CD14-positive monocyte (primary cell): ENCODE measurements around the gene CRB2. TPM values are rescaled to one million over a fixed set of nuclear protein-coding genes. Genes with fewer than 3 reads are reported as not detected.
A peak's percentile ranks its signal among the peaks of the same experiment; 100 is the strongest.
"Not testable (repeated sequence)": the region's sequence is repeated elsewhere in the genome, so short reads cannot be mapped to it uniquely, and the experiment has no call there.

Experiments
- DNase-seq, 3 donors: peaks; one replicate each; pipeline ENCODE4 v3.0.0-alpha.2; 2011 to 2022
- H2AFZ ChIP-seq: 2 replicates; pipeline ENCODE4 v1.6.0; 2012; ENCODE audit warnings: mild to moderate bottlenecking, low read depth, low read length, inconsistent platforms; ENCODE audit not compliant: insufficient read depth, poor library complexity, severe bottlenecking
- H3K27ac ChIP-seq, 2 donors: 1 replicate in 1 of 2; 2 replicates in 1 of 2; pipeline ENCODE4 v1.5.1; 2012 to 2013; ENCODE audit warnings: low read length in 2 of 2, control low read depth in 1 of 2, inconsistent platforms in 1 of 2, low read depth in 1 of 2, mild to moderate bottlenecking in 1 of 2
- H3K27me3 ChIP-seq, 2 donors: one replicate each; pipeline versions ENCODE4 v1.6.0 to v1.6.1; 2011 to 2013; ENCODE audit warnings: low read length in 2 of 2; ENCODE audit not compliant: control insufficient read depth in 2 of 2, insufficient read depth in 2 of 2
- H3K36me3 ChIP-seq, 2 donors: replicated peaks in 1 of 2; 1 replicate in 1 of 2; 2 replicates in 1 of 2; pipeline versions ENCODE4 v1.5.1 to v1.6.1; 2012 to 2013; ENCODE audit warnings: low read length in 2 of 2, control low read depth in 1 of 2, inconsistent platforms in 1 of 2, mild to moderate bottlenecking in 1 of 2; ENCODE audit not compliant: insufficient read depth in 2 of 2, control insufficient read depth in 1 of 2
- H3K4me1 ChIP-seq, 2 donors: 1 replicate in 1 of 2; 2 replicates in 1 of 2; pipeline versions ENCODE4 v1.5.1 to v1.6.1; 2012 to 2013; ENCODE audit warnings: low read length in 2 of 2, control low read depth in 1 of 2, inconsistent platforms in 1 of 2, mild to moderate bottlenecking in 1 of 2, moderate library complexity in 1 of 2; ENCODE audit not compliant: insufficient read depth in 2 of 2, control insufficient read depth in 1 of 2
- H3K4me2 ChIP-seq: replicated peaks from 2 replicates; pipeline ENCODE3; 2012; ENCODE audit warnings: low read length, moderate library complexity, mild to moderate bottlenecking; ENCODE audit not compliant: poor library complexity, severe bottlenecking; ENCODE audit errors: extremely low read depth
- H3K4me3 ChIP-seq, 3 experiments: fragments of 200-600 bp in 1 of 3; sonication (generic) in 1 of 3; replicated peaks in 1 of 3; 1 replicate in 2 of 3; 2 replicates in 1 of 3; pipeline ENCODE4 v1.5.1; 2011 to 2013; ENCODE audit warnings: low read length in 3 of 3, mild to moderate bottlenecking in 3 of 3, control low read depth in 2 of 3, low read depth in 2 of 3, inconsistent platforms in 1 of 3, moderate library complexity in 1 of 3
- H3K79me2 ChIP-seq: 2 replicates; pipeline ENCODE4 v1.6.0; 2012; ENCODE audit warnings: mild to moderate bottlenecking, control low read depth, inconsistent platforms, low read length, moderate library complexity; ENCODE audit not compliant: insufficient read depth
- H3K9ac ChIP-seq: 2 replicates; pipeline ENCODE4 v1.6.0; 2017; ENCODE audit warnings: low read length, mild to moderate bottlenecking; ENCODE audit not compliant: insufficient read depth, poor library complexity, severe bottlenecking
- H3K9me3 ChIP-seq, 2 donors: replicated peaks in 1 of 2; 1 replicate in 1 of 2; 2 replicates in 1 of 2; pipeline versions ENCODE4 v1.5.1 to v1.6.1; 2012 to 2013; ENCODE audit warnings: low read length in 2 of 2, control low read depth in 1 of 2; ENCODE audit not compliant: control insufficient read depth in 1 of 2, insufficient read depth in 1 of 2
- H4K20me1 ChIP-seq: 2 replicates; pipeline ENCODE4 v1.6.0; 2012; ENCODE audit warnings: mild to moderate bottlenecking, low read length, control low read depth, moderate library complexity; ENCODE audit not compliant: insufficient read depth
- H3K27ac Mint-ChIP-seq, 7 donors: one replicate each; pipeline ENCODE4 v1.8.0; 2020; ENCODE audit warnings: mild to moderate bottlenecking in 7 of 7, mixed read lengths in 7 of 7, moderate library complexity in 6 of 7, inconsistent platforms in 2 of 7
- H3K27me3 Mint-ChIP-seq, 3 donors: one replicate each; pipeline ENCODE4 v1.8.0; 2021 to 2022; ENCODE audit warnings: low read depth in 3 of 3, mild to moderate bottlenecking in 3 of 3, mixed read lengths in 3 of 3, moderate library complexity in 3 of 3, inconsistent platforms in 1 of 3
- H3K36me3 Mint-ChIP-seq, 2 donors: one replicate each; pipeline ENCODE4 v1.8.0; 2020; ENCODE audit warnings: mixed read lengths in 2 of 2, inconsistent platforms in 1 of 2, mild to moderate bottlenecking in 1 of 2
- H3K4me1 Mint-ChIP-seq: one replicate; pipeline ENCODE4 v1.8.0; 2020; ENCODE audit warnings: mild to moderate bottlenecking, mixed read lengths
- H3K4me3 Mint-ChIP-seq, 2 donors: one replicate each; pipeline ENCODE4 v1.8.0; 2020; ENCODE audit warnings: mild to moderate bottlenecking in 2 of 2, mixed read lengths in 2 of 2, moderate library complexity in 1 of 2
- H3K9me3 Mint-ChIP-seq, 7 donors: one replicate each; pipeline ENCODE4 v1.8.0; 2020 to 2022; ENCODE audit warnings: mixed read lengths in 7 of 7, mild to moderate bottlenecking in 6 of 7, moderate library complexity in 6 of 7, inconsistent platforms in 2 of 7
- WGBS: methylation state at CpG from one replicate; pipeline ENCODE4 v1.1.5; 2013; ENCODE audit warnings: missing lambda C conversion rate; ENCODE audit not compliant: insufficient coverage; 5-methylcytosine and 5-hydroxymethylcytosine counted together
- intact Hi-C, 2 donors: fragments of 100-400 bp; cut with micrococcal nuclease; formaldehyde crosslinking; loops; one replicate each; pipeline versions ENCODE4 v1.15.0 to v1.15.1; 2023
- polyA plus RNA-seq, 3 donors: library from polyadenylated mRNA; depleted of rRNA in 1 of 3; unstranded in 2 of 3; stranded (reverse) in 1 of 3; fragments of 300-500 nt in 2 of 3; fragments of >200 nt in 1 of 3; fragmentation: Illumina TruSeq in 2 of 3; gene quantifications; 1 replicate in 2 of 3; 2 replicates in 1 of 3; pipeline ENCODE4 v1.2.3, GENCODE V29; 2012 to 2021
- TF ChIP-seq, protein P1 (sequence below): fragments of 200-600 bp; IDR thresholded peaks from one replicate; pipeline ENCODE4 v1.8.0; 2022; ENCODE audit warnings: antibody characterized with exemption, mild to moderate bottlenecking

The CRB2 gene
- polyA plus RNA-seq, 3 donors: not detected

DNA sequence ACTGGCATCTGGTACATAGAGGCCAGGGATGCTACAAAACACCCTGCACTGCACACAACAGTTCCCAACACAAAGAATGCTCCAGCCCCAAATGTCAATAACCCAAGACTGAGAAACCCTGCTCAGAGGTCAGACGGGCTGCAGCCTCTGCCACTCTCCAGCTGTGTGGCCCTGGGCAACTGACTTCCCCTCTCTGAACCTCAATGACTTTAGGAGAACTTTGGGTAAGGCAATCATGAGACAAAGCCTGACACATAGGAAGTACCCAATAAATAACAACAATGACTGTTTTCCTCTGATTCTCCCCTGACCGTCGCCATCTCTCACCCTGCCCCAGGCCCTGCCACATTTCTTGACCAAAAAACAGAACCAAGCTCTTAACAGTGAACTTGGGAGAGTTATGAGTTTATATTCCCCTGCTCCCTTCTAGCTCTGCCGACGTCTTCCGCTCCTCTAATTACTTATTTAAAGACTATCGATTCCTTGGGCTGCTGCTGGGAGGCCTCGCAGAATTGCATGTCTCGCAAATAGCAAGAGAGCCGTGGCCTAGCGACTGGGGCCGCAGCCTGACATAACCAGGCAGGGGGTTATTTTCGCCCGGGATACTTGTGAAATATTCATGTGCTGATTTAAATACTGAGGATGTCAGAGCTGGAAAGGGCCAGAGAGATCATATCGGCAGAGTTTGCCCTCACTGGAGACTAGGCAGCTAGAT is 24.5 kb upstream of the CRB2 start:
- TF ChIP-seq, protein P1, sequence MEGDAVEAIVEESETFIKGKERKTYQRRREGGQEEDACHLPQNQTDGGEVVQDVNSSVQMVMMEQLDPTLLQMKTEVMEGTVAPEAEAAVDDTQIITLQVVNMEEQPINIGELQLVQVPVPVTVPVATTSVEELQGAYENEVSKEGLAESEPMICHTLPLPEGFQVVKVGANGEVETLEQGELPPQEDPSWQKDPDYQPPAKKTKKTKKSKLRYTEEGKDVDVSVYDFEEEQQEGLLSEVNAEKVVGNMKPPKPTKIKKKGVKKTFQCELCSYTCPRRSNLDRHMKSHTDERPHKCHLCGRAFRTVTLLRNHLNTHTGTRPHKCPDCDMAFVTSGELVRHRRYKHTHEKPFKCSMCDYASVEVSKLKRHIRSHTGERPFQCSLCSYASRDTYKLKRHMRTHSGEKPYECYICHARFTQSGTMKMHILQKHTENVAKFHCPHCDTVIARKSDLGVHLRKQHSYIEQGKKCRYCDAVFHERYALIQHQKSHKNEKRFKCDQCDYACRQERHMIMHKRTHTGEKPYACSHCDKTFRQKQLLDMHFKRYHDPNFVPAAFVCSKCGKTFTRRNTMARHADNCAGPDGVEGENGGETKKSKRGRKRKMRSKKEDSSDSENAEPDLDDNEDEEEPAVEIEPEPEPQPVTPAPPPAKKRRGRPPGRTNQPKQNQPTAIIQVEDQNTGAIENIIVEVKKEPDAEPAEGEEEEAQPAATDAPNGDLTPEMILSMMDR: no peak
- no peaks in the 10 kb centered on the region for H3K9me3 ChIP-seq
- H2AFZ ChIP-seq: no peak overlapping the region
- peak overlapping the region in 2 of 7 donors; percentile 16 to 58 for H3K27ac Mint-ChIP-seq
- no peaks in the 10 kb centered on the region for H3K36me3 Mint-ChIP-seq
- H3K27me3 Mint-ChIP-seq: peaks cover 0 to 3% (median 0%) of the 10 kb centered on the region in 3 donors
- H3K4me3 Mint-ChIP-seq: peak overlapping the region in 1 of 2 donors; percentile 7
- H4K20me1 ChIP-seq: no peaks in the 10 kb centered on the region
- H3K4me3 ChIP-seq: no peak overlapping the region
- H3K9ac ChIP-seq: no peak overlapping the region
- peaks cover 23% of the 10 kb centered on the region for H3K4me1 Mint-ChIP-seq
- H3K27me3 ChIP-seq: no peaks in the 10 kb centered on the region
- no peaks in the 10 kb centered on the region for H3K36me3 ChIP-seq
- WGBS: 89% methylated on average over 10 of the region's 15 CpGs
- H3K9me3 Mint-ChIP-seq: peaks cover 0 to 2% (median 0%) of the 10 kb centered on the region in 7 donors
- H3K79me2 ChIP-seq: no peaks in the 10 kb centered on the region
- peak in 1 of 3 donors; percentile 37 for DNase-seq
- no peak overlapping the region for H3K27ac ChIP-seq
- peaks cover 10 to 14% of the 10 kb centered on the region in 2 donors for H3K4me1 ChIP-seq
- no peak overlapping the region for H3K4me2 ChIP-seq
- intact Hi-C loops: no loop called here

DNA sequence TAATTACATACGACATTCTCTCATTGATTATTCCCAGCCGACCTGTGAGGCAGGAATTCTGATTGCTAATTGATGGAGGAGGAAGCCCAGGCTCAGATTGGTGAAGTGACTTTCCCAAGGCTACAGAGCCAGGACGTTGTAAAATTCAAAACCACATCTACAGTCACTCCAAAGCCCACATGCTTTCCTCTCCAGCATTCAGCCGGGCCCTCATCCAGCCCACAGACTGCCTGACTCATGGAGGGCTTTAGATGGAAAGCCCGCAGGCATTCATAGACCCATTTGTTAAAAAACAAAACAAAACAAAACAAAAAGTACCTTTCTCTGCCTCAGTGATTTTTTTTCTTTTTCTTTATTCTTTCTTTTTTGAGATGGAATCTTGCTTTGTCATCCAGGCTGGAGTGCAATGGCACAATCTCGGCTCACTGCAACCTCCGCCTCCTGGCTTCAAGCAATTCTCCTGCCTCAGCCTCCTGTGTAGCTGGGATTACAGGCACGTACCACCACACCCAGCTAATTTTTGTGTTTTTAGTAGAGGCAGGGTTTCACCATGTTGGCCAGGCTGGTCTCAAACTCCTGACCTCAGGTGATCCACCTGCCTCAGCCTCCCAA is 22.8 kb upstream of the CRB2 start:
- H3K4me2 ChIP-seq, H3K9me3 ChIP-seq, H3K9ac ChIP-seq, H2AFZ ChIP-seq, H3K27me3 ChIP-seq, H3K36me3 Mint-ChIP-seq, H3K9me3 Mint-ChIP-seq, DNase-seq, H3K27ac ChIP-seq, H3K4me1 ChIP-seq, H3K36me3 ChIP-seq, H3K79me2 ChIP-seq, H3K4me3 ChIP-seq, H3K27me3 Mint-ChIP-seq, H3K4me3 Mint-ChIP-seq, H4K20me1 ChIP-seq, H3K27ac Mint-ChIP-seq, intact Hi-C loops: not testable (repeated sequence)
- peaks cover 18% of the 10 kb centered on the region for H3K4me1 Mint-ChIP-seq
- 53% methylated on average over 4 of the region's 8 CpGs for WGBS
